Cardiac septum (tissue), 1 donor: ENCODE results near the gene NDUFS7. TPM values are rescaled to one million over a fixed set of nuclear protein-coding genes. Genes with fewer than 3 reads are reported as not detected.
A peak's percentile ranks its signal among the peaks of the same experiment; 100 is the strongest.

ENCODE experiments used
- DNase-seq: peaks from one replicate; pipeline ENCODE4 v3.0.0-alpha.2; 2020; ENCODE audit warnings: low spot score
- intact Hi-C: fragments of 100-400 bp; cut with DNase I; formaldehyde crosslinking; loops from one replicate; pipeline ENCODE4 v1.14.0; 2022
- total RNA-seq: library from RNA; stranded (reverse); fragmentation: NEBNext Ultra II Directional; extraction: Animal tissue kit (Norgen Biotek cat#: 25700); gene quantifications from one replicate; pipeline ENCODE4 v1.2.1, GENCODE V29; 2021
- donor health status: DM: no; HTN: no; CAD: no.

NDUFS7 gene
- total RNA-seq, 1 donor from 2014 or later: 233 TPM

DNA sequence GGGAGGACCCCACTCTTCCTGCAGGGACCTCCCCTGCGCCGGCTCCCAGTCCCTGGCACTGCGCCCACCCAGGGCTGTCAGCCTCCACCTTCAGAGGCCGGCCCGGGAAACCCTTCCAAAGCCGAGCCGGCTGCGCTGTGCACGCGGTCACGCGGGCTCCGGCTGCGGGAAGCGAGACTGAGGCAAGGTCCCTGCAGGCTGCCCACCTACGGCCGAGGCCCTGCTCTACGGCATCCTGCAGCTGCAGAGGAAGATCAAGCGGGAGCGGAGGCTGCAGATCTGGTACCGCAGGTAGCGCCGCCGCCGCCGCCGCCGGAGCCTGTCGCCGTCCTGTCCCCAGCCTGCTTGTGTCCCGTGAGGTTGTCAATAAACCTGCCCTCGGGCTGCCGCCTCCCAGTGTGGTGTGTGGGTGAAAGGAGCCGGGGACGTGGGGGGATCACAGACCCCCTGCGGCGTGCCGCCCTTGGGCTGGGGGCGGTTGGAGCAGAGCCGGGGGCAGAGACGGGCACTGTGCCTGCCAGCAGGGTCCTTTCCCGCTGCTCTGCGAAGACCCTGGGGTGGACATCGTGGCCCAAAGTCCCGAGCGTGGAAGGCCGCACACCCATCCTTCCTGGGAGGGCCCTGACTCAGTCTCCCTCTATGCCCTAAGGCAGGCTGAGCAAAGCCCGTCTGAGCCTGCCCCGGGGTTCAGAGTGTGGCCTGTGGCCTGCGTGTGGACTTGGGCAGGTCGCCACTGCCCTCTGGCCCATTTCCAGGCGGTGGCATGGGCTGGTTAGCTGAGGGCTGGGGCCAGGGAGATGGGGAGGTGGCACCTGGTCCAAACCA, 11.7 kb downstream of the NDUFS7 start:
- DNase-seq: no peak
- intact Hi-C loops: no loop called here

GRCh38 chr19:1396019-1396767, 12.5 kb downstream of the NDUFS7 start:
- no peak for DNase-seq
- intact Hi-C loops: no loop called here

DNA sequence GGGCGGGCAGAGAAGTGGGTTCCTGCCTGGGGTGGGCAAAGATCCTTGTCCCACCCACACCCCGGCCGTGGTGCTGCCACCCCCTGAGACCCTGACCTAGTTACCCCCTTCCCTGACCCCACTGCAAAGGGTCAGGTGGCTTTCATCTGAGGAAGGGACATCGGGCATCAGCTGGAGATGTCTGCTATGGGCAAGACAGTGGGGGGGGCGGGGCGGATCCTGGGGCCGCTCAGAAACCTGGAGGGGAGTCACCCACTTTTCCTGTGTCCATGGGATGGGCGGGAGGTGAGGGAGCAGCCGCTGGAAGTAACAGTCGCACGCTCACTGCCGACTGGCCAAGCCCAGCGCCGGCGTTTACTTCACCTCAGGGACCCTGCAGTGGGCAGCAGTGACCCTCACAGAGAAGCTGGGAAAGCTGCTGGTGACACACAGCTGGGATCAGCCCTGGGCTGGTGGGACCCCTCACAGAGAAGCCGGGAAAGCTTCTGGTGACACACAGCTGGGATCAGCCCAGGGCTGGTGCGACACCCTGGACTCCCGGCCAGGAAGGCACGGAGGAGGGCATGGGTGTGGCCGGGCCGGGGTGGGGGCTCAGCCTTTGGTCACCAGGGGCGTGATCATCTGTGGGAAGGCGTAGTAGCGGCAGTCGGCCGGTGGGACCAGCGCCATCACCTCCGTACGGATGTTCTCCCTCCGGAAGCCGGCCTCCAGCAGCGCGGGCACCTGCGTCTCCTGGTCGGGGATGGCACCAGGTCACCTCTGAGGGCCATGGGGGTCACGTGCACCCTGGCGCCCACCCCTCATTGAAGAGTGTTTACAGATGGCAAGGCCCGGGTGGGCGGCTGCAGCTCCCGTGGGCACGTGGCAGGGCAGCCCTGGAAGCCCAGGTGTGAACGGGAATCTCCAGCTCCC, 13.3 kb downstream of the NDUFS7 start:
- intact Hi-C loops: no loop called here
- DNase-seq: no peak

GRCh38 chr19:1397838-1398237, 14.1 kb downstream of the NDUFS7 start:
- intact Hi-C loops: no loop called here
- no peak for DNase-seq

- intact Hi-C loops: no loop called here
- DNase-seq: no peak
Measured at GRCh38 chr19:1399079-1399478, 15.4 kb downstream of the NDUFS7 start.

GRCh38 chr19:1399745-1400144, 16.0 kb downstream of the NDUFS7 start:
- DNase-seq: no peak

GRCh38 chr19:1400281-1401137, 16.8 kb downstream of the NDUFS7 start:
- intact Hi-C loops: no loop called here
- DNase-seq: peak; percentile 88

More at GRCh38 chr19:1399745-1400144, 16.0 kb downstream of the NDUFS7 start:
- intact Hi-C loops: no loop called here

DNA sequence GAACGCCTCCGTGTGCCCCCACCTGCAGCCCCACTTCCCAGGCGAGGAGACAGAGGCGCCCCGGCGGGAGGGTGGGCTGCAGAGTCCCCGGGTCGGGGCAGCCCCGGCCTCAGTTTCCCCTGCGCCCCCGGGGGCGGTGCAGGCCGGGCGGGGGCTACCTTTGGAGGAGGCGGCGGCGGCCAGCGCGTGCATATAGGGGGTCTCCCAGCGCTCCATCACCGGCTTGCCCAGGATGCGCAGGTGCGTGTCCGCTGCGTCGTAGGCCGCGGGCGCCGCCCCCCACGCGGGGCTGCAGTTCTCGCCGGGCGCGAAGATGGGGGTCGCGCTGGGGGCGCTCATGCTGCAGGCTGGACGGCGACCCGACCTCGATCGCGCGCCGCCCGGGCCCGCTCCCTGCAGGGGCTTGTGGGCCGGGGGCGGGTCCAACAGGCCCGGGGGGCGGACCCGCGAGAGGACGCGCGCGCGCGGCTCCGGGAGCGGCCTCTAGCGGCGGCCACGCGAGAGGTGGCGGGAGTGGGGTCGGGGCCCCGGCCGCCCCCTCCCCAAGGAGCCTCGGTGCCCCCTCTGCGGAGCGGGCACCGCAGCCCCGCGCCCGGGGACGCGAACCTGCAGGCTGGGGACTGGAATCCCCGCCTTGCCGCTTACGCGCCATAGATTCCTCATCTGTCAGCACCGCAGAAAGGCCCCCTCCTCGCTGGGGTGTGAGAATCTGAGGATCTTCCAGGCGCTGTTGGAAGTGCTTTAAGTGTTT, 17.6 kb downstream of the NDUFS7 start, which contains the start of gene GAMT:
Gene GAMT (minus strand): TSS at position 405 of the 751 bp plus-strand sequence. CDS start 66 bp downstream, at position 339.
- intact Hi-C loops: no loop called here
- no peak for DNase-seq

DNA sequence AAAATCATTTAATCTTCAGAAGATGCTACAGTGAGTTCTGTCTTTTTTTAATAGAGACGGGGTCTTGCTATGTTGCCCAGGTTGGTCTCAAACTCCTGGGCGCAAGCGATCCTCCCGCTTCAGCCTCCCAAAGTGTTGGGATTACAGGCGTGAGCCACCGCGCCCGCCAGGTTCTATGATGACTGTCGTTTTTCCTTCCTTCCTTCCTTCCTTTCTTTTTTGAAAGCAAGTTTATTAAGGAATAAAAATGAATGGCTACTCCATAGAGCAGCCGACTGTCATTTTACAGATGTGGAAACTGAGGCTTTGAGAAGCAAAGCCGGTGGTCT, 18.1 kb downstream of the NDUFS7 start:
- DNase-seq: no peak
- intact Hi-C loops: no loop called here

- DNase-seq: no peak
- intact Hi-C loops: no loop called here
Measured at GRCh38 chr19:1402411-1403070, 18.8 kb downstream of the NDUFS7 start.

DNA sequence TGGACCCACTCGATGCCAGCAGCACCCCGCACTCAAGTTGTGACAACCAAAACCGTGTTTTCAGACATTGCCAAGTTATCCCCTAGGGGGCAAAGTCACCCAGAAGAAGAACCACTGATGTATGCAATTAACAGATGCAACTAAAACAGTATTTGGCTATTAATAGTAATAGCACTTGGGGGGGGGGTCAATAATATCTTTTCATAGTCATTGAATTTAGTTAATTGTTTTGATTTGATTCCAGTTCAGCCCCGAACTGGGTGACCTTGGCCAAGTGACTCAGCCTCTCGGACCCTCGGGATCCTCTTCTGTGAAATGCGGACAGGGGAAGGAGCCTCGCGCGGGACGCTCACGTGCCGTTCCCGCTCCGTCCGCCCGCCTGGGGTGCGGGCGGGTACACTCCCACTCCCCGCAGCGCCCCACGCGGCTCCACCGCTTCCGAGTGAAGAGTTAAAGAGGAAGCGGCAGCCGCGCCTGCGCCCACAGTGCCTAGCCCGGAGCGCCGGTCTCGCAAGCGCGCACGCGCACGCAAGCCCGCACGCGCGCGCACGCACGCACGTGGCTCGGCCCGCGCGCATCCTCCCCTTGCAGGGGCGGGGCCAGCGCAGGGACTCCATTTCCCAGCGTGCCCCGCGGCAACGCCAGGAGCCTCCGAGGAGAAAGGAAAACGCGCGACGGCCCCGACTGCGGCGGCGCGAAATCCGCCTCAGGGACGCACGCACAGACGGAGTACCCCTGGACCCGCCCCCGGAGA, 23.2 kb downstream of the NDUFS7 start:
- peak; percentile 99 for DNase-seq
- intact Hi-C loops: loop anchor here (5.0 kb wide), 1 partner anchor 35 kb away; no protein-coding TSS in a partner anchor

DNA sequence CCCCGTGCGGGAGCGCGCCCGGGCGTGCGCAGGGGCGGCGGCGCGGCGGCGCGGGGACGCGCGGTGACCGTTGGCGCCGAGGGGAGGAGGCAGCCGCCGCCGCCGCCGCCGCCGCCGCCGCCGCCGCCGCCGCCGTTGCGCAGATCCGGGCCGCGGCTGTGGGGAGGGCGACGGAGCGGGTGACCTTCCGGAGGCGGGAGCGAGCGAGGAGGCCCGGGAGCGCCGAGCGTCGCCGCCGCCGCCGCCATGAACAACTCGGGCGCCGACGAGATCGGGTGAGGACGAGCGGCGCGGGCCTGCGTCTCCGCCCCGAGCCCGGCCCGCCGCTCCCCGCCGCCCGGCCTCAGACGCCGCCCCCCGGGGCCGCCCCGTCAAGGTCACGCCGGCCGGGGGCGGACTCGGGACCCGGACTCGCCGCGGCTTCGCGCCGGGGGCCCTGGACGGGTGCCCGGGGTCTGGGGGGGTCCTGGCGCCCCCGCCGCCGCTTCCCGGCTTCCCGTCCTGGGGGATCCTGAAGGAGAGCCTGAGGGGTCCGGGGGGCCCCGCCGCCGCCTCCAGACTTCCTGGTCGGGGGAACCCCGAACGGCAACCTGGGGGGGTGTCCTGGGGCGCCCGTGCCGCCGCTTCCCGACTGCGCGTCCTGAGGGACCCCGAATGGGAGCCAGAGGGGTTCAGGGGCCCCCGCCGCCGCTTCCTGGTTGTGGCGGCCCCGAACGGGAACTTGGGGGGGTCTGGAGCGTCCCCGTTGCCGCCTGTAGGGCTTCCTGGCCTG, 24.0 kb downstream of the NDUFS7 start, which contains the start of gene DAZAP1:
Gene DAZAP1 (plus strand): TSS at position 59 of the 772 bp plus-strand sequence. CDS start 188 bp downstream, at position 247.
- intact Hi-C loops: loop anchor here (5.0 kb wide), 1 partner anchor 35 kb away; no protein-coding TSS in a partner anchor
- DNase-seq: no peak

DNA sequence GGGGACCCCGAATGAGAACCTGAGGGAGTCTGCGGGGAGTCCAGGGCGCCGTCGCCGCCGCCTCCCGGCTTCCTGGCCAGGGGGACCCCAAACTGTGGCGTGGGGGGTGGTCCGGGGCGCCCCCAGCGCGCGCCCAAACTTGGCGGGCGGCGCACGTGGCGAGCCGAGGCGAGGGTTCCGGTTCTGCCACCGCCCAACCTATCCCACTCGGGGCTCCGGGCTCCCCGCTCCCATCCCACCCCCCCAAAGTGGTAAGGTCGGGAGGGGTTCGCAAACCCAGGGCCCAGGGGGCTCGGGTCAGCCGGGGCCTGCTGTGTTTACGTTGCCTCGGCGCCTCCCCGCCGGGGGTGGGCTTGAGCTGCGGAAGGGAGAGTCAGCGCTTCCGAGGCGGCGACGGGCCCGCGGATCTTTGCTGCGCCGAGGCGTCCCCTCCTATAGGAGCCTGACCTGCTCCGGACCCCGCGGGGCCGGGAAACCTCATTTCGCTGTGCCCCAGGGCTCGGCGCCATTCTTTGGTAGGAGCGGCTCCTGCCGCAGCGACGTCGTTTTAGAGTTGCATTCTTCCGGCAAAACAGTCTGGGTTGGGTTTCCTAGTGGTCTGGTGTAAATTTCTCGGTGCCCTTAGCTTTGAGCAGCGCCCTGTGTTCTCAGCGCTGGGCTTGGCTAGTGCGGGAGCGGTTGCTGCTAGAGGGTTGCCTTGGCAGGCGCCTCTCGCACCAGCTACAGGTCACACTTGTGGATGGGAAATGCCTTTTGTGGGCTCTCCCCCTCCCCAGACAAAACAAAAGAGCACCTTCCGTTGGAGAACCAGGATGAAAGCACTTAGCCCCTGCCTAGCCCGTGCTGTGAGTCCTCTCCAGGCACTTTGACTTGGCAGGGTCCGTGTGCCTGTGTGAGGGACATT, 24.8 kb downstream of the NDUFS7 start:
- intact Hi-C loops: loop anchor here (5.0 kb wide), 1 partner anchor 34 kb away; no protein-coding TSS in a partner anchor
- DNase-seq: no peak

- intact Hi-C loops: loop anchor here (5.0 kb wide), 1 partner anchor 33 kb away; no protein-coding TSS in a partner anchor
- DNase-seq: no peak
Measured at GRCh38 chr19:1409204-1410005, 25.7 kb downstream of the NDUFS7 start.
